K562 (cell line): ENCODE data around the gene NEDD9. TPM values are rescaled to one million over a fixed set of nuclear protein-coding genes. Genes with fewer than 3 reads are reported as not detected.

Experiments used
- AFF4 ChIP-seq: sonication (generic); formaldehyde crosslinking; IDR thresholded peaks from 2 replicates; pipeline ENCODE4 v1.8.0; 2023; ENCODE audit warnings: mild to moderate bottlenecking, missing genetic modification reagents
- CREB3 ChIP-seq: fragments of 450-650 bp; conservative IDR thresholded peaks from 2 replicates; pipeline ENCODE4 v1.6.1; 2016; ENCODE audit warnings: missing genetic modification characterization, low read depth, mild to moderate bottlenecking, missing compliant biosample characterization, moderate library complexity
- EP400 ChIP-seq: fragments of 450-650 bp; IDR thresholded peaks from 2 replicates; pipeline ENCODE4 v1.6.1; 2017; ENCODE audit warnings: antibody characterized with exemption, mild to moderate bottlenecking, moderate library complexity
- GMEB1 ChIP-seq: fragments of 250-450 bp; sonication (Bioruptor Pico); IDR thresholded peaks from 2 replicates; pipeline ENCODE4 v1.4.0; 2020; ENCODE audit warnings: mild to moderate bottlenecking
- HINFP ChIP-seq: fragments of 450-650 bp; conservative IDR thresholded peaks from 2 replicates; pipeline ENCODE4 v1.6.1; 2016; ENCODE audit warnings: missing genetic modification characterization, low read depth, mild to moderate bottlenecking, control low read depth, missing compliant biosample characterization
- MAX ChIP-seq: sonication (generic); formaldehyde crosslinking; IDR thresholded peaks from 2 replicates; pipeline ENCODE4 v1.9.0; 2022; ENCODE audit warnings: mild to moderate bottlenecking, missing genetic modification reagents
- MXI1 ChIP-seq: IDR thresholded peaks from 2 replicates; pipeline ENCODE4 v1.6.1; 2011; ENCODE audit warnings: low read depth, mild to moderate bottlenecking, improper control_type of control experiment, low read length
- NCOR1 ChIP-seq: fragments of 450-650 bp; IDR thresholded peaks from 2 replicates; pipeline ENCODE4 v1.6.1; 2016; ENCODE audit warnings: mild to moderate bottlenecking, moderate library complexity
- NELFE ChIP-seq: IDR thresholded peaks from 2 replicates; pipeline ENCODE4 v1.6.1; 2011; ENCODE audit warnings: mild to moderate bottlenecking; ENCODE audit not compliant: insufficient read depth, insufficient read length
- NFE2 ChIP-seq: IDR thresholded peaks from 2 replicates; pipeline ENCODE4 v1.6.1; 2014; ENCODE audit warnings: antibody characterized with exemption, low read depth
- NFIX ChIP-seq: fragments of 250-450 bp; sonication (Bioruptor Pico); IDR thresholded peaks from 2 replicates; pipeline ENCODE4 v1.4.0; 2020; ENCODE audit warnings: low read depth, mild to moderate bottlenecking, moderate library complexity
- NFYB ChIP-seq: IDR thresholded peaks from 2 replicates; pipeline ENCODE4 v1.6.1; 2011; ENCODE audit warnings: mild to moderate bottlenecking, moderate library complexity; ENCODE audit not compliant: insufficient read length; ENCODE audit errors: extremely low read depth
- SMARCC2 ChIP-seq: fragments of 450-650 bp; IDR thresholded peaks from 2 replicates; pipeline ENCODE4 v1.6.1; 2017; ENCODE audit warnings: antibody characterized with exemption, moderate library complexity, mild to moderate bottlenecking, low read depth
- SRSF3 ChIP-seq: fragments of 200-400 bp; formaldehyde crosslinking; IDR thresholded peaks from 2 replicates; pipeline ENCODE4 v1.6.1; 2016; ENCODE audit warnings: mild to moderate bottlenecking, low read length, moderate library complexity; ENCODE audit not compliant: insufficient read depth
- TEAD4 ChIP-seq, 2 experiments: sonication (generic) in 1 of 2; formaldehyde crosslinking in 1 of 2; IDR thresholded peaks; 2 replicates each; pipeline versions ENCODE4 v1.6.1 to v1.8.0; 2012 to 2022; ENCODE audit warnings: borderline replicate concordance in 1 of 2, inconsistent platforms in 1 of 2, low read length in 1 of 2, mild to moderate bottlenecking in 1 of 2, missing genetic modification reagents in 1 of 2
- polyA plus RNA-seq, 8 experiments: library from polyadenylated mRNA; depleted of rRNA in 4 of 8; stranded (reverse) in 5 of 8; unstranded in 3 of 8; fragments of >200 nt; fragmentation: Nextera tagmentation in 2 of 8; fragmentation: Illumina TruSeq in 1 of 8; extraction: Ambion mirVana in 2 of 8; extraction: Trizol in 1 of 8; gene quantifications; 2 replicates each; pipeline versions ENCODE4 v1.2.1 to v1.2.3, GENCODE V29; 2011 to 2014; ENCODE audit warnings: inconsistent platforms in 1 of 8, missing spikeins in 1 of 8
- total RNA-seq, 7 experiments: library from RNA; depleted of rRNA in 6 of 7; stranded (reverse); fragments of >200 nt in 6 of 7; fragmentation: Illumina TruSeq in 2 of 7; extraction: Trizol in 2 of 7; gene quantifications; 2 replicates each; pipeline versions ENCODE4 v1.2.1 to v1.2.3, GENCODE V29; 2011 to 2021; ENCODE audit warnings: low replicate concordance in 1 of 7

NEDD9 gene
- total and polyA plus RNA-seq, 9 of the 15 experiments (the other 6 are each of a cell fraction or from before 2014, with no cell fraction given): 0.04 to 0.18 (median 0.15) TPM; not detected in 6

- no peak for TF ChIP-seq SRSF3
- no peak for TF ChIP-seq GMEB1 (CRISPR knock-in tag)
- TF ChIP-seq NCOR1: no peak
- TF ChIP-seq NFIX (CRISPR knock-in tag): no peak
- no peak for TF ChIP-seq MAX (CRISPR knock-in tag)
- no peak for TF ChIP-seq HINFP
- no peak for TF ChIP-seq CREB3 (tag)
- no peak for TF ChIP-seq EP400
- TF ChIP-seq NFE2: no peak
- TF ChIP-seq SMARCC2: no peak
- TF ChIP-seq MXI1: no peak
- no peak for TF ChIP-seq AFF4 (CRISPR knock-in tag)
- TF ChIP-seq NFYB: peak; percentile 16
- no peak for TF ChIP-seq TEAD4 (IDR thresholded peaks at IDR 0.05; ENCODE audit: low read length)
- no peak for TF ChIP-seq TEAD4 (CRISPR knock-in tag; IDR thresholded peaks at IDR 0.05; ENCODE audit: borderline replicate concordance)
- no peak for TF ChIP-seq NELFE
These were observed at the start of gene NEDD9 (continued) for GRCh38 chr6:11232193-11232769.
